Mucosa of descending colon (tissue), 3 donors: ENCODE measurements around the gene FRMD4A. TPM values are rescaled to one million over a fixed set of nuclear protein-coding genes. Genes with fewer than 3 reads are reported as not detected.

Source experiments
- ATAC-seq: fragments of 200-7000 bp; cut with Tn5 transposase; one replicate; pipeline ENCODE4 v1.9.1; 2020; ENCODE audit warnings: mild to moderate bottlenecking, moderate library complexity
- DNase-seq, 3 donors: peaks; one replicate each; pipeline ENCODE4 v3.0.0-alpha.2; 2020
- H3K36me3 ChIP-seq: fragments of 200-600 bp; one replicate; pipeline ENCODE4 v1.8.0; 2021; ENCODE audit warnings: low read depth, mild to moderate bottlenecking
- H3K4me1 ChIP-seq: fragments of 200-600 bp; one replicate; pipeline ENCODE4 v1.8.0; 2021; ENCODE audit warnings: low read depth, mild to moderate bottlenecking
- H3K4me3 ChIP-seq: fragments of 200-600 bp; one replicate; pipeline ENCODE4 v1.8.0; 2021; ENCODE audit warnings: mild to moderate bottlenecking
- H3K9me3 ChIP-seq: fragments of 200-600 bp; one replicate; pipeline ENCODE4 v1.8.0; 2021; ENCODE audit warnings: mild to moderate bottlenecking
- CTCF ChIP-seq: fragments of 200-600 bp; IDR thresholded peaks from one replicate; pipeline ENCODE4 v1.8.0; 2022; ENCODE audit warnings: antibody characterized with exemption, mild to moderate bottlenecking
- intact Hi-C, 2 donors: fragments of 100-400 bp; cut with DNase I in 1 of 2; cut with micrococcal nuclease in 1 of 2; formaldehyde crosslinking; loops; one replicate each; pipeline versions ENCODE4 v1.11.0 to v1.11.1; 2022; cut with DNase I, micrococcal nuclease
- total RNA-seq, 3 donors: library from RNA; stranded (reverse); fragmentation: NEBNext Ultra II Directional in 2 of 3; extraction: Animal tissue kit (Norgen Biotek cat#: 25700) in 2 of 3; gene quantifications; one replicate each; pipeline versions ENCODE4 v1.2.1 to v1.2.4, GENCODE V29; 2021 to 2023
- donor health status: DM: no; HTN: no; CAD: no; lungs with moderate emphysema.
- donor health status: DM: no; HTN: no; CAD: no.
- donor health status: DM: no; HTN: yes; CAD: no.

The FRMD4A gene
- total RNA-seq, 3 donors from 2014 or later = 9.8 to 40.6 (median 17.2) TPM

GRCh38 chr10:14093730-14094484 lies 236.8 kb downstream of the FRMD4A start:
- no peaks in the 10 kb centered on the region for H3K4me1 ChIP-seq
- intact Hi-C loops = loop anchor here in 1 of 2 donors (10.0 kb wide), 1 partner anchor 309 kb away; no protein-coding TSS in a partner anchor
- H3K4me3 ChIP-seq = no peak overlapping the region
- DNase-seq (no peak), ATAC-seq (no peak)
- TF ChIP-seq CTCF = no peak
- H3K36me3 ChIP-seq = no peaks in the 10 kb centered on the region
- no peaks in the 10 kb centered on the region for H3K9me3 ChIP-seq

GRCh38 chr10:14092799-14093198 lies 237.9 kb downstream of the FRMD4A start:
- intact Hi-C loops = loop anchor here in 1 of 2 donors (10.0 kb wide), 1 partner anchor 308 kb away; no protein-coding TSS in a partner anchor
- no peak for TF ChIP-seq CTCF
- ATAC-seq (no peak), DNase-seq (no peak)
- Histone ChIP-seq H3K4me3 (no peak overlapping the region), H3K9me3 (no peaks in the 10 kb centered on the region), H3K4me1 (no peaks in the 10 kb centered on the region), H3K36me3 (no peaks in the 10 kb centered on the region)

DNA sequence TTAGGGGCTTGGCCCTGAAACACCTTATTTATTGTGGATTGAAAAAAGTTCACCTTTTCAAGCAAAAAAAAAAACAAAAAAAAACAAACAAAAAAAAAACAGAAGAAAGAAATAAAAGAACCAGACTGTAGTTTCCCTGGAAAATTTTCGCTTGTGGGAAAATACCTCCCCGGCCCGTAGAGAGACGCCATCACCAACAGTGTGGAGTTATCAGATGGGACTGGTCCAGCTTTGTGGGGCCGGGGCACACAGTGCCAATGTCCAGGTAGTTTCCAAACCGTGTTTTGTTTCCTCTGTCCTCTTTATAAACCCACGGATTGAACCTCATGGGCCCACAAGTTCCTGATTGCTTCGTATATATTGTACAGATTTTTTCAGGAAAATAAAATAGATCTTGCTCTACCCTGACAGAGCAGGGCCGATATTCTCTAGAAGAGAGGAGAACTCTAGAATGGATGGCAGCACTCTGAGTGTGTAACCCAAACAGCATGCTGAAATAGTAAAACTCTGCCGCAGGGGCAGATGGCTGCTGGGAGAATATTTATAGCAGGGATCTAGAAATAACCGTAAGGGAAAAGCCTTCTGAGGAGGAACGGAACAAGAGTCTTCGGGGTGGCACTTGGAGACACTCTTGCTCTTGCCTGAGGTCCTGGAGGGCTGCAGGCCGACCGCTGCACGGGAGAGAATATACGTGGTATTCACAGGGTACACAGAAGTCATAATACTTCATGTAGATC lies 241.0 kb downstream of the FRMD4A start:
- H3K4me1 ChIP-seq = no peaks in the 10 kb centered on the region
- H3K36me3 ChIP-seq = no peaks in the 10 kb centered on the region
- ATAC-seq (no peak), DNase-seq (no peak)
- no peak for TF ChIP-seq CTCF
- no peak overlapping the region for H3K4me3 ChIP-seq
- intact Hi-C loops = loop anchor here in 1 of 2 donors (10.0 kb wide), 1 partner anchor 305 kb away; no protein-coding TSS in a partner anchor
- H3K9me3 ChIP-seq = no peaks in the 10 kb centered on the region

GRCh38 chr10:14087566-14087965 lies 243.2 kb downstream of the FRMD4A start:
- Histone ChIP-seq H3K4me1 (no peaks in the 10 kb centered on the region), H3K4me3 (no peak overlapping the region), H3K36me3 (no peaks in the 10 kb centered on the region), H3K9me3 (no peaks in the 10 kb centered on the region)
- intact Hi-C loops = no loop called here
- no peak for TF ChIP-seq CTCF
- DNase-seq (no peak), ATAC-seq (no peak)

DNA sequence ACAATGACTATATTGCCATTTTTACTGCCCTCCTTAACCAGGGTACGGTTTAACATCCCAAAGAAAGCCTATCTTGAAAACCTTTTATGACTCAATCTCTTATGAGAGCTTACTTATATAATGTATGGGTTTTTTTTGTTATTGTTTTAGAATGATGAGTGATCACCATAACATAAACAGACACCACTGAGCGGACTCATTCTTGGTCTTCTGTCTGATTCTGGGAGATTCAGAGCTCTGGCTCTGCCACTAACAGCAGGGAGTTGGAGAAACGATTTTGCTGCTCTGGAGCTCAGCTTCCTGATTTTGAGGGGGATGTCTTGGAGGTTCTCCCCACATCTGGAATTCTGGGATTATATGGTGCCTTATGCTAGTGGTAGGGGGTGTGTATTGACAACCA lies 244.1 kb downstream of the FRMD4A start:
- ATAC-seq (no peak), DNase-seq (no peak)
- Histone ChIP-seq H3K36me3 (no peaks in the 10 kb centered on the region), H3K9me3 (no peaks in the 10 kb centered on the region), H3K4me1 (no peaks in the 10 kb centered on the region), H3K4me3 (no peak overlapping the region)
- TF ChIP-seq CTCF = no peak
- intact Hi-C loops = no loop called here
